Activated CD8-positive, alpha-beta memory T cell treated with anti-CD3 and anti-CD28 coated beads for 4 hours (primary cell): ENCODE data around the gene CRB2.
A peak's percentile ranks its signal among the peaks of the same experiment; 100 is the strongest.

Experiments
- DNase-seq, 2 donors: peaks; one replicate each; pipeline ENCODE4 v3.0.0-alpha.2; 2020; ENCODE audit warnings: low read depth in 2 of 2

Gene CRB2

GRCh38 chr9:123355761-123356431 lies at the start of gene CRB2:
Gene CRB2 (plus strand): TSS chr9:123356197. CDS start chr9:123356261, 64 bp downstream.
- no peak for DNase-seq

- no peak for DNase-seq
Measured at GRCh38 chr9:123309611-123310010, 46.4 kb upstream of the CRB2 start.

- no peak for DNase-seq
Measured at GRCh38 chr9:123310551-123311249, 45.3 kb upstream of the CRB2 start.

GRCh38 chr9:123311250-123311752 lies 44.7 kb upstream of the CRB2 start:
- DNase-seq: no peak

- DNase-seq: no peak
Measured at GRCh38 chr9:123312306-123312877, 43.6 kb upstream of the CRB2 start.

GRCh38 chr9:123314617-123315016 lies 41.4 kb upstream of the CRB2 start:
- DNase-seq: no peak

GRCh38 chr9:123315635-123316034 lies 40.4 kb upstream of the CRB2 start:
- no peak for DNase-seq

- DNase-seq: no peak
Measured at GRCh38 chr9:123316053-123316718, 39.8 kb upstream of the CRB2 start.

- no peak for DNase-seq
Measured at GRCh38 chr9:123318202-123318601, 37.8 kb upstream of the CRB2 start.

- DNase-seq: no peak
Measured at GRCh38 chr9:123318961-123319421, 37.0 kb upstream of the CRB2 start.

- DNase-seq: no peak
Measured at GRCh38 chr9:123319541-123320339, 36.3 kb upstream of the CRB2 start.

GRCh38 chr9:123320814-123321213 lies 35.2 kb upstream of the CRB2 start:
- DNase-seq: no peak

GRCh38 chr9:123321616-123322272 lies 34.3 kb upstream of the CRB2 start:
- no peak for DNase-seq

- DNase-seq: peak; percentile 29 to 38
Measured at GRCh38 chr9:123322273-123323195, 33.5 kb upstream of the CRB2 start.

- DNase-seq: no peak
Measured at GRCh38 chr9:123323196-123324013, 32.6 kb upstream of the CRB2 start.

- no peak for DNase-seq
Measured at GRCh38 chr9:123324767-123325183, 31.2 kb upstream of the CRB2 start.

- no peak for DNase-seq
Measured at GRCh38 chr9:123326187-123326586, 29.8 kb upstream of the CRB2 start.

GRCh38 chr9:123326662-123327093 lies 29.3 kb upstream of the CRB2 start:
- DNase-seq: no peak

GRCh38 chr9:123327697-123328100 lies 28.3 kb upstream of the CRB2 start:
- no peak for DNase-seq
